ENCODE results near the gene TLR9.
A peak's percentile ranks its signal among the peaks of the same experiment; 100 is the strongest.
"Not testable (repeated sequence)": the region's sequence is repeated elsewhere in the genome, so short reads cannot be mapped to it uniquely, and the experiment has no call there.

Gene TLR9

DNA sequence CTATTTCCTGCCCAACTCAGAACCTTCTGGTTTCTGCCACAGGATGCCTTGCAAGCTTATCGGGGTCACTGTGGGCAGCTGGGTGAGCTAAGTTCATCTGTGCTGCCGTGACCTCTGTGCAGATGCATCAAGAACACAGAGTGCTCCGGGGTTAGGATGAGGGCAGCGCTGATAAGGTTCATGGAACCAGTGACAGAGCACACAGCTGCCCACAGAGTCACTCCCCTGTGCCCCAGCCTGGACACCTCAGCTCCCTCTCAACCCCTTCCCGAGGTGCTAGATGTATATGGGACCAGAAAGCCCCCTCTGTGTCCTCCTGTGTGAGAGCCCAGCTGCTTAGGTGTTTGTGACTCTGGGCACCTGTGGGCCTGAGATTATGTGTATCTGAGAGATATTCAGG, 43.2 kb downstream of the TLR9 start:
- FAIRE-seq (no peak), DNase-seq (ENCODE audit: insufficient read length, low spot score) (no peak)
- no peak for TF ChIP-seq POLR2A (IDR thresholded peaks at IDR 0.05; ENCODE audit: low read depth, low read length)

- no peak for TF ChIP-seq POLR2A (IDR thresholded peaks at IDR 0.05; ENCODE audit: low read depth, low read length)
- DNase-seq (ENCODE audit: insufficient read length, low spot score) (peak; percentile 40), FAIRE-seq (no peak)
Measured at GRCh38 chr3:52181543-52181942, 43.9 kb downstream of the TLR9 start.

- DNase-seq (ENCODE audit: insufficient read length, low spot score), result no peak
- no peak for FAIRE-seq
- TF ChIP-seq POLR2A (IDR thresholded peaks at IDR 0.05; ENCODE audit: low read depth, low read length), result no peak
Measured at GRCh38 chr3:52178537-52178936, 46.9 kb downstream of the TLR9 start.

DNA sequence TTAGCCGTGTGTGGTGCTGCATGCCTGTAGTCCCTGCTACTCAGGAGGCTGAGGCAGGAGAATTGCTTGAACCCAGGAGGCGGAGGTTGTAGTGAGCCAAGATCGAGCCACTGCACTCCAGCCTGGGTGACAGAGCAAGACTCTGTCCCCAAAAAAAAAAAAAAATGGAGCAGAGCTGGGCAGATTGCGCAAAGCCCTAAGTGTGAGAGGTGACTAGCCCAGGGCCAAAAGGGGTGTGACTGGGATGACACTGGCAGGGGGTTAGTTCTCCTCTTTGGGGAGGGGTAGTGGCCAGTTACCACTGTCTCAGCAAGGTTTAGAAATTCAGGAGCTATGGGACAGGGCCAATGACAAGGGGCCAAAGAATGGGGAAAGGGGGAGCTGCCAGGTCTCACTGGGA, 47.3 kb downstream of the TLR9 start:
- DNase-seq (ENCODE audit: insufficient read length, low spot score); FAIRE-seq: not testable (repeated sequence)

DNA sequence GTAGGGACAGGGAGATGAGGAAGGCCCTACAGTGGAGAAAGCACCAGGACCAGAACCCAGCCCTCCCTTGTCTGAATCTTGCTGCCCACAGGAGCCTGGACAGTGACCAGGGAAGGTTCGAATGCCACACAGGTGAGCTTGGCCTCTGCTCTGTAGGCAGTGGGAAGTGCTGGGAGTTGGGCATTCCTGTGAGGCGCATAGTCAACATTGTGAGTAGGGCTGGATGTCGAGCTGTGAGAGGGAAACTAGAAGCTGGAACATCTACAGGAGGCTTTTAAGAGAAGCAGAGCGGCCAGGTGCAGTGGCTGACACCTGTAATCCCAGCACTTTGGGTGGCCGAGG, 47.8 kb downstream of the TLR9 start:
- DNase-seq (ENCODE audit: insufficient read length, low spot score) (no peak), FAIRE-seq (no peak)
- TF ChIP-seq POLR2A (IDR thresholded peaks at IDR 0.05; ENCODE audit: low read depth, low read length), result no peak

GRCh38 chr3:52176951-52177700, 48.3 kb downstream of the TLR9 start:
- FAIRE-seq, result no peak

DNA sequence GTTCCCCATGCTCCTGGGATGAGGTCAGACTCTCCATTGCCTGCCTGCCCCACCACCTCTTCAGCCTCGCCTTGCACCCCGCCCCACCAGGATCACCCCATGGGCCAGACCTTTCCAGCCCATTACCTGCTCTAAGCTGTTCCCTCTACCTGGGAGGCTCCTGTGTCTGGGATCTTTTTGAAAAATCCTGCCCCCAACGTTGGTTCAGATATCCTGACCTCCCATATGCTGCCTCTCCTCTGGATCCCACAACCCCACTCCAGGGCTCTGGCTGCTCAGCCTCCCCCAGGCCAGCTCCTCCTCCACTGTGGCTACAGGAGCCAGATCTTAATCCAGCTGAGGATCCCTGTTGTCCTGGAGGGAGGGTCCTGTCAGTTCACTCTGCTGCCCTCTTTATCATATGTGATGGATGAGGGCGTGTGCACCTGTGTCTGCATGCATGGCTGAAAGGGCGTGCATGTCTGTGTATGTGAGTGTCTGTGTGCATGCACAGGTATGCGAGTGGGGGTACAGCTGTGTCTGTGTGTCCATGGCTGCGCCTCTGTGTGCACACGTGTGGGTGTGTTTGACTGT, 49.2 kb downstream of the TLR9 start:
- DNase-seq (ENCODE audit: insufficient read length, low spot score) (no peak), FAIRE-seq (no peak)
- TF ChIP-seq POLR2A (IDR thresholded peaks at IDR 0.05; ENCODE audit: low read depth, low read length), result no peak

More at GRCh38 chr3:52176951-52177700, 48.3 kb downstream of the TLR9 start:
- no peak for DNase-seq (ENCODE audit: insufficient read length, low spot score)
- no peak for TF ChIP-seq POLR2A (IDR thresholded peaks at IDR 0.05; ENCODE audit: low read depth, low read length)

- TF ChIP-seq POLR2A (IDR thresholded peaks at IDR 0.05; ENCODE audit: low read depth, low read length), result no peak
- DNase-seq (ENCODE audit: insufficient read length, low spot score) (no peak), FAIRE-seq (no peak)
Measured at GRCh38 chr3:52175416-52176179, 49.8 kb downstream of the TLR9 start.

DNA sequence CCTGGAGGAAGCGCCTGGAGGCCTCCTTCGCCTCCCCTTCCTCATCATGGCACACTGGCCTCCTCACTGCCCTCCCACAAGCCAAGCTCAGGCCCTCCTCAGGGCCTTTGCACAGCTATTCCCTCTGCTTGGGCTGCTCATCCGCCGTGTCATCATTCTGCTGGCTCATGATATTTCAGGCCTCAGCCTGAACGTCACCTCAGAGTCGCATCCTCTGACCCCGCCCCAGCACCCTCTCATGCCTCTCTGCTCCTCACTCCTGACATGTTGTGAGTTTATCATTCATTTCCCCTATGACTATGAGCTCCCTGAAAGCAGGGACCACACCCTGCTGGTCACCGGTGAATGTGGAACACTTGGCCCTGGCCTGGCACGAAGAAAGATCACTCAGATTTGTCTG, 50.5 kb downstream of the TLR9 start:
- no peak for TF ChIP-seq POLR2A (IDR thresholded peaks at IDR 0.05; ENCODE audit: low read depth, low read length)
- FAIRE-seq, result peak; percentile 15
- peak; percentile 55 for DNase-seq (ENCODE audit: insufficient read length, low spot score)

GRCh38 chr3:52173101-52173500, 52.3 kb downstream of the TLR9 start:
- FAIRE-seq (no peak), DNase-seq (ENCODE audit: insufficient read length, low spot score) (no peak)
- TF ChIP-seq POLR2A (IDR thresholded peaks at IDR 0.05; ENCODE audit: low read depth, low read length), result no peak

- no peak for TF ChIP-seq POLR2A (IDR thresholded peaks at IDR 0.05; ENCODE audit: low read depth, low read length)
- FAIRE-seq (no peak), DNase-seq (ENCODE audit: insufficient read length, low spot score) (no peak)
Measured at GRCh38 chr3:52172262-52172757, 53.1 kb downstream of the TLR9 start.

DNA sequence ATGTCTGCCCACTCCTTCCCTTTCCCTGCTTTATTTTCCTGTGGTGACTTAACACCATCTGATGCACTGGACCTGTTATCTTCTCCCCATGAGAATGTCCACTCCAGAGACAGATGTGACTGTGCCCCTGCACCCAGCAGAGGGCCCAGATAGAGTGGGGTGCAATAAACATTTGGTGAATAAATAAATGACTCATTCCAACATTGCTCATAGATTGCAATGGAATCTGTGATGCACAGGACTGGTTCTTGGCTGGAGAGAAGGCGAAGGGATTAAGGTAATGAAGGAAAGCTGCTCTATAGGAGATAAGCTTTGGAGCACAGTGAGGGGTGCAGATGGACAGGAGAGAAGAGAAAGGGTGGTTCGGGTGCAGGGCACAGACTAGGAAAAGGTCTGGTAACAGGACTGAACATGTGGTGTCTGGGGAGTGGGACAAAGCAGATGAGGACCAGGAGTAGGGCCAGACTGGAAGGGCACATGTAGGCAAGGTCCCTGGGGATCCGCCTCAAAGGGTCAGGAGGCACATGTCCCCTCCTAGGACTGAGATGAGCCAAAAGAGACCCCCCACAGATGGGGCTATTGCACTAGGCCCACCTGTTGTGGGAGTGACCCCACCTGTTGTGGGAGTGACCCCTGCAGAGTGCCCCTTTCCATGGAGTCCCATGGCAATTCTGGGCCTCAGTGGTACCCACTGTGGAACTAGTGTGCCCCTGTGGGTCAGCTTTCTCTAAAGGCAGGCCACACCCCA, 53.8 kb downstream of the TLR9 start:
- DNase-seq (ENCODE audit: insufficient read length, low spot score) (peak; percentile 27), FAIRE-seq (no peak)

More for the DNA sequence above, 53.8 kb downstream of the TLR9 start:
- no peak for TF ChIP-seq POLR2A (IDR thresholded peaks at IDR 0.05; ENCODE audit: low read depth, low read length)

All from H54 (cell line).